GM18951 (cell line): ENCODE data around the gene FAM174B.

Source experiments
- POLR2A ChIP-seq: IDR thresholded peaks from 4 replicates; pipeline ENCODE4 v1.6.1; 2011; ENCODE audit warnings: mild to moderate bottlenecking; ENCODE audit not compliant: insufficient read length, insufficient read depth; ENCODE audit errors: extremely low read depth
- in situ Hi-C: fragments of 300-500 bp; cut with MboI; formaldehyde crosslinking; loops from one replicate; pipeline ENCODE4 v1.12.0; 2022; ENCODE audit warnings: low sequenced_read_pairs, mixed read lengths, inconsistent platforms; ENCODE audit not compliant: unreplicated experiment

The FAM174B gene

GRCh38 chr15:92661069-92661468 is 5.5 kb upstream of the FAM174B start:
- in situ Hi-C loops: no loop called here
- no peak for TF ChIP-seq POLR2A

GRCh38 chr15:92657486-92657885 is 1.9 kb upstream of the FAM174B start:
- in situ Hi-C loops: no loop called here
- TF ChIP-seq POLR2A: no peak

- no peak for TF ChIP-seq POLR2A
- in situ Hi-C loops: no loop called here
Observed at GRCh38 chr15:92656089-92656488, 514 bp upstream of the FAM174B start.

- in situ Hi-C loops: no loop called here
- TF ChIP-seq POLR2A: no peak
Observed at GRCh38 chr15:92654662-92655061, 913 bp downstream of the FAM174B start.

- in situ Hi-C loops: no loop called here
- TF ChIP-seq POLR2A: no peak
Observed at GRCh38 chr15:92653836-92654539, 1.6 kb downstream of the FAM174B start.

GRCh38 chr15:92653366-92653765 is 2.2 kb downstream of the FAM174B start:
- TF ChIP-seq POLR2A: no peak
- in situ Hi-C loops: no loop called here

- TF ChIP-seq POLR2A: no peak
- in situ Hi-C loops: no loop called here
Observed at GRCh38 chr15:92652576-92652966, 3.0 kb downstream of the FAM174B start.

GRCh38 chr15:92651877-92652575 is 3.5 kb downstream of the FAM174B start:
- in situ Hi-C loops: no loop called here
- no peak for TF ChIP-seq POLR2A

- in situ Hi-C loops: no loop called here
- TF ChIP-seq POLR2A: no peak
Observed at GRCh38 chr15:92650966-92651365, 4.6 kb downstream of the FAM174B start.

- in situ Hi-C loops: no loop called here
- TF ChIP-seq POLR2A: no peak
Observed at GRCh38 chr15:92650256-92650655, 5.3 kb downstream of the FAM174B start.

- TF ChIP-seq POLR2A: no peak
- in situ Hi-C loops: no loop called here
Observed at GRCh38 chr15:92648190-92648875, 7.2 kb downstream of the FAM174B start.

GRCh38 chr15:92647467-92648163 is 8.0 kb downstream of the FAM174B start:
- in situ Hi-C loops: no loop called here
- TF ChIP-seq POLR2A: no peak

GRCh38 chr15:92646216-92646615 is 9.4 kb downstream of the FAM174B start:
- in situ Hi-C loops: no loop called here
- no peak for TF ChIP-seq POLR2A
